GM23338 (cell line): ENCODE results near the gene DDI2.

Experiments
- CTCF ChIP-seq, 2 experiments: fragments of 200-600 bp in 1 of 2; sonication (generic) in 1 of 2; conservative IDR thresholded peaks; 2 replicates each; pipeline versions ENCODE4 v1.5.1 to v1.6.1; 2016 to 2017; ENCODE audit warnings: antibody characterized with exemption in 2 of 2, low read depth in 2 of 2, mild to moderate bottlenecking in 2 of 2, moderate library complexity in 1 of 2
- REST ChIP-seq: IDR thresholded peaks from one replicate; pipeline ENCODE4 v1.6.1; 2018; ENCODE audit warnings: antibody characterized with exemption; ENCODE audit not compliant: unreplicated experiment

- no peak for TF ChIP-seq CTCF (conservative IDR thresholded peaks at IDR 0.05; ENCODE audit: low read depth in 2 of 2)
- no peak for TF ChIP-seq REST
Observed at GRCh38 chr1:15667362-15667761, 50.1 kb downstream of the DDI2 start.
